H1 (cell line): ENCODE data around the gene RNF5. TPM values are rescaled to one million over a fixed set of nuclear protein-coding genes. Genes with fewer than 3 reads are reported as not detected.

ENCODE experiments used
- polyA plus RNA-seq, 7 experiments: library from polyadenylated mRNA; depleted of rRNA in 3 of 7; stranded (reverse) in 5 of 7; unstranded in 2 of 7; fragments of >200 nt in 5 of 7; fragments of 200-250 nt in 2 of 7; gene quantifications; 1 replicate in 5 of 7; 2 replicates in 1 of 7; 4 replicates in 1 of 7; pipeline versions ENCODE4 v1.2.1 to v1.2.3, GENCODE V29; 2011 to 2013; ENCODE audit warnings: missing spikeins in 2 of 7, mixed read lengths in 2 of 7
- total RNA-seq: library from RNA; stranded (reverse); fragmentation: NEBNext Ultra II Directional; extraction: Animal tissue kit (Norgen Biotek cat#: 25700); gene quantifications from 2 replicates; pipeline ENCODE4 v1.2.1, GENCODE V29; 2021
- TF ChIP-seq, protein P1 (sequence below): fragments of 300-600 bp; sonication (generic); IDR thresholded peaks from 2 replicates; pipeline ENCODE4 v1.7.1; 2012; ENCODE audit warnings: low read length, moderate library complexity, mild to moderate bottlenecking, inconsistent platforms; ENCODE audit not compliant: insufficient replicate concordance

Gene RNF5
- total and polyA plus RNA-seq, 2 of the 8 experiments (the other 6 are each of a cell fraction or from before 2014, with no cell fraction given): 90.0 to 158 TPM

DNA sequence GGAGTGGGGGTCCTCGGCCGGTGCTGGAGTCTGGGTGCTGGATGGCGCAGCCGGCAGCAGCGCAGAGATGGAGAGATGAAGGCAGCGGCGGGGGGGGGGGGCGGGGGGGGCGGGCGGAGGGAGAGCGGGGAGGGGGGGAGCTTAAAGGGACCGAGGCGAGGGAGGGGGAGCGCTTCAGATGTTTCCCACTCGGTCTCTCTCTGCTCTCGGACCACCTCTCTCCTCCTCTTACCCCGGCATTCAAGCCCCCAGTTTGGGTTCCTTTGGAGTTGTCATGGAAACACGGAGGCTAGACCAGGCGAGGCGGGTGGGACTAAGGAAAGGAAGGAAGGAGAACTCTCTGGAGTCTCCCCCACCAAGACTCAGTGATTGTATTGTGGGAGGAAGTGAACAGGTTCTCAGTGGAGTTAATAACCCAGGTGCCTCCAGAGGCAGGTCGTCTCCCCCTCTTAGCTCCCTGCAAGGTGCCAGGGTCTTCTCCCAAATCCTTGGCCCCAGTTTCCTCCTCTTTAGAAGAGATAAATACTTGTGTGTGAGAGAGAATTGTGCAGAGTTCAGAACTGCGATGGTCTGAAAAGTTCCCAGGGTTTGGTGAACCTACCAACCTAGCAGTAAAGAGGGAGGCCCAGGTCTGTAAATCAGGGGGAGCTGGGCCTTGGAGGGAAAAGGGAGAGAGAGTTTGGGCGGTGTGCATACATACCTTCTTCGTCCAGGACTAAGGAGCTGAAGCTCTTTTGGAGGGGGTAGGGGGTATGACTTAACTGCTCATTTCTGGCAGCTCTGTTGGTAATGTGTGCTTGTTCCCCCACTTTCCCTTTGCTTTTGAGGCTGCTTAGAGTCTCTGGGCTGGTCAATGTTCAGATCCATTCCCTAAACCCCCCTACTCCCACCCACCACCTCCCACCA lies 26.1 kb upstream of the RNF5 start, which contains the start of gene PRRT1 (continued):
- TF ChIP-seq, protein P1, sequence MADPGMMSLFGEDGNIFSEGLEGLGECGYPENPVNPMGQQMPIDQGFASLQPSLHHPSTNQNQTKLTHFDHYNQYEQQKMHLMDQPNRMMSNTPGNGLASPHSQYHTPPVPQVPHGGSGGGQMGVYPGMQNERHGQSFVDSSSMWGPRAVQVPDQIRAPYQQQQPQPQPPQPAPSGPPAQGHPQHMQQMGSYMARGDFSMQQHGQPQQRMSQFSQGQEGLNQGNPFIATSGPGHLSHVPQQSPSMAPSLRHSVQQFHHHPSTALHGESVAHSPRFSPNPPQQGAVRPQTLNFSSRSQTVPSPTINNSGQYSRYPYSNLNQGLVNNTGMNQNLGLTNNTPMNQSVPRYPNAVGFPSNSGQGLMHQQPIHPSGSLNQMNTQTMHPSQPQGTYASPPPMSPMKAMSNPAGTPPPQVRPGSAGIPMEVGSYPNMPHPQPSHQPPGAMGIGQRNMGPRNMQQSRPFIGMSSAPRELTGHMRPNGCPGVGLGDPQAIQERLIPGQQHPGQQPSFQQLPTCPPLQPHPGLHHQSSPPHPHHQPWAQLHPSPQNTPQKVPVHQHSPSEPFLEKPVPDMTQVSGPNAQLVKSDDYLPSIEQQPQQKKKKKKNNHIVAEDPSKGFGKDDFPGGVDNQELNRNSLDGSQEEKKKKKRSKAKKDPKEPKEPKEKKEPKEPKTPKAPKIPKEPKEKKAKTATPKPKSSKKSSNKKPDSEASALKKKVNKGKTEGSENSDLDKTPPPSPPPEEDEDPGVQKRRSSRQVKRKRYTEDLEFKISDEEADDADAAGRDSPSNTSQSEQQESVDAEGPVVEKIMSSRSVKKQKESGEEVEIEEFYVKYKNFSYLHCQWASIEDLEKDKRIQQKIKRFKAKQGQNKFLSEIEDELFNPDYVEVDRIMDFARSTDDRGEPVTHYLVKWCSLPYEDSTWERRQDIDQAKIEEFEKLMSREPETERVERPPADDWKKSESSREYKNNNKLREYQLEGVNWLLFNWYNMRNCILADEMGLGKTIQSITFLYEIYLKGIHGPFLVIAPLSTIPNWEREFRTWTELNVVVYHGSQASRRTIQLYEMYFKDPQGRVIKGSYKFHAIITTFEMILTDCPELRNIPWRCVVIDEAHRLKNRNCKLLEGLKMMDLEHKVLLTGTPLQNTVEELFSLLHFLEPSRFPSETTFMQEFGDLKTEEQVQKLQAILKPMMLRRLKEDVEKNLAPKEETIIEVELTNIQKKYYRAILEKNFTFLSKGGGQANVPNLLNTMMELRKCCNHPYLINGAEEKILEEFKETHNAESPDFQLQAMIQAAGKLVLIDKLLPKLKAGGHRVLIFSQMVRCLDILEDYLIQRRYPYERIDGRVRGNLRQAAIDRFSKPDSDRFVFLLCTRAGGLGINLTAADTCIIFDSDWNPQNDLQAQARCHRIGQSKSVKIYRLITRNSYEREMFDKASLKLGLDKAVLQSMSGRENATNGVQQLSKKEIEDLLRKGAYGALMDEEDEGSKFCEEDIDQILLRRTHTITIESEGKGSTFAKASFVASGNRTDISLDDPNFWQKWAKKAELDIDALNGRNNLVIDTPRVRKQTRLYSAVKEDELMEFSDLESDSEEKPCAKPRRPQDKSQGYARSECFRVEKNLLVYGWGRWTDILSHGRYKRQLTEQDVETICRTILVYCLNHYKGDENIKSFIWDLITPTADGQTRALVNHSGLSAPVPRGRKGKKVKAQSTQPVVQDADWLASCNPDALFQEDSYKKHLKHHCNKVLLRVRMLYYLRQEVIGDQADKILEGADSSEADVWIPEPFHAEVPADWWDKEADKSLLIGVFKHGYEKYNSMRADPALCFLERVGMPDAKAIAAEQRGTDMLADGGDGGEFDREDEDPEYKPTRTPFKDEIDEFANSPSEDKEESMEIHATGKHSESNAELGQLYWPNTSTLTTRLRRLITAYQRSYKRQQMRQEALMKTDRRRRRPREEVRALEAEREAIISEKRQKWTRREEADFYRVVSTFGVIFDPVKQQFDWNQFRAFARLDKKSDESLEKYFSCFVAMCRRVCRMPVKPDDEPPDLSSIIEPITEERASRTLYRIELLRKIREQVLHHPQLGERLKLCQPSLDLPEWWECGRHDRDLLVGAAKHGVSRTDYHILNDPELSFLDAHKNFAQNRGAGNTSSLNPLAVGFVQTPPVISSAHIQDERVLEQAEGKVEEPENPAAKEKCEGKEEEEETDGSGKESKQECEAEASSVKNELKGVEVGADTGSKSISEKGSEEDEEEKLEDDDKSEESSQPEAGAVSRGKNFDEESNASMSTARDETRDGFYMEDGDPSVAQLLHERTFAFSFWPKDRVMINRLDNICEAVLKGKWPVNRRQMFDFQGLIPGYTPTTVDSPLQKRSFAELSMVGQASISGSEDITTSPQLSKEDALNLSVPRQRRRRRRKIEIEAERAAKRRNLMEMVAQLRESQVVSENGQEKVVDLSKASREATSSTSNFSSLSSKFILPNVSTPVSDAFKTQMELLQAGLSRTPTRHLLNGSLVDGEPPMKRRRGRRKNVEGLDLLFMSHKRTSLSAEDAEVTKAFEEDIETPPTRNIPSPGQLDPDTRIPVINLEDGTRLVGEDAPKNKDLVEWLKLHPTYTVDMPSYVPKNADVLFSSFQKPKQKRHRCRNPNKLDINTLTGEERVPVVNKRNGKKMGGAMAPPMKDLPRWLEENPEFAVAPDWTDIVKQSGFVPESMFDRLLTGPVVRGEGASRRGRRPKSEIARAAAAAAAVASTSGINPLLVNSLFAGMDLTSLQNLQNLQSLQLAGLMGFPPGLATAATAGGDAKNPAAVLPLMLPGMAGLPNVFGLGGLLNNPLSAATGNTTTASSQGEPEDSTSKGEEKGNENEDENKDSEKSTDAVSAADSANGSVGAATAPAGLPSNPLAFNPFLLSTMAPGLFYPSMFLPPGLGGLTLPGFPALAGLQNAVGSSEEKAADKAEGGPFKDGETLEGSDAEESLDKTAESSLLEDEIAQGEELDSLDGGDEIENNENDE: no peak
